ENCODE data around the gene TMEM126A. TPM values are rescaled to one million over a fixed set of nuclear protein-coding genes. Genes with fewer than 3 reads are reported as not detected.
A peak's percentile ranks its signal among the peaks of the same experiment; 100 is the strongest.

The TMEM126A gene
- total and polyA plus RNA-seq, 2 of the 13 experiments (the other 11 are each of a cell fraction or from before 2014, with no cell fraction given) = 59.5 to 66.9 TPM

DNA sequence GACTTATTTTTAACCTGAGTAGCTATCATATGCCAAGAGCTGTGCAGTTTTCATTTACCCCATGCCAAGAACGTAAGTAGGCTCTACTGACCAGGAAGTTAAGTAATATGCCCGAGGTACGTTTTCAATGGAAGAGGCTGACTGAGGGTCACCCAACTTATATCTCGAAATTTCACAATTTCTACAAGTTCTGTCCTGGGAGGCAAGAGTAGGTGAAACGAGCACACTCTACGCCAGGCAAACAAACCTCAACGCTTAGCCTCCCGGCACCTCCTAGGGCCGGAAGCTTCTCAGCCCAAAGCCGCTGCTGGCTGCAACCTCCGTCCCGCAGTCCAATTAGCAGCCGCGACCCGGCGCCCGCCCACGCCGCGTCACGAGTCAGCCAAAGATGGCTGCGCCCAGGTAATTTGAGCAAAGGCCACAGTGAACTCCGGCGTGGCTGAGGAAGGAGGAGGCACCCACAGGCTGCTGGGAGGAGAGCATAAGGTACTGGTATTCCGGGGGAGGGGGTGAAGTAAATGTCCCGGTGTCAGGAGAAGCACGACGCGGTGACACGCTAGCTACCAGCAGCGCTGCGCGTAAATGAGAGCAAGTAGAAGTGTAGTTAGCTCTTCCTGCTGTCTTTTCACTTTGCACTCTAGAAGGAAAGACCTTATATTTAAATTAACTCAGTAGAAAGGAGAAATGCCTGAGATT, at the start of gene TMEM126A (continued):
- TF ChIP-seq, protein P1, sequence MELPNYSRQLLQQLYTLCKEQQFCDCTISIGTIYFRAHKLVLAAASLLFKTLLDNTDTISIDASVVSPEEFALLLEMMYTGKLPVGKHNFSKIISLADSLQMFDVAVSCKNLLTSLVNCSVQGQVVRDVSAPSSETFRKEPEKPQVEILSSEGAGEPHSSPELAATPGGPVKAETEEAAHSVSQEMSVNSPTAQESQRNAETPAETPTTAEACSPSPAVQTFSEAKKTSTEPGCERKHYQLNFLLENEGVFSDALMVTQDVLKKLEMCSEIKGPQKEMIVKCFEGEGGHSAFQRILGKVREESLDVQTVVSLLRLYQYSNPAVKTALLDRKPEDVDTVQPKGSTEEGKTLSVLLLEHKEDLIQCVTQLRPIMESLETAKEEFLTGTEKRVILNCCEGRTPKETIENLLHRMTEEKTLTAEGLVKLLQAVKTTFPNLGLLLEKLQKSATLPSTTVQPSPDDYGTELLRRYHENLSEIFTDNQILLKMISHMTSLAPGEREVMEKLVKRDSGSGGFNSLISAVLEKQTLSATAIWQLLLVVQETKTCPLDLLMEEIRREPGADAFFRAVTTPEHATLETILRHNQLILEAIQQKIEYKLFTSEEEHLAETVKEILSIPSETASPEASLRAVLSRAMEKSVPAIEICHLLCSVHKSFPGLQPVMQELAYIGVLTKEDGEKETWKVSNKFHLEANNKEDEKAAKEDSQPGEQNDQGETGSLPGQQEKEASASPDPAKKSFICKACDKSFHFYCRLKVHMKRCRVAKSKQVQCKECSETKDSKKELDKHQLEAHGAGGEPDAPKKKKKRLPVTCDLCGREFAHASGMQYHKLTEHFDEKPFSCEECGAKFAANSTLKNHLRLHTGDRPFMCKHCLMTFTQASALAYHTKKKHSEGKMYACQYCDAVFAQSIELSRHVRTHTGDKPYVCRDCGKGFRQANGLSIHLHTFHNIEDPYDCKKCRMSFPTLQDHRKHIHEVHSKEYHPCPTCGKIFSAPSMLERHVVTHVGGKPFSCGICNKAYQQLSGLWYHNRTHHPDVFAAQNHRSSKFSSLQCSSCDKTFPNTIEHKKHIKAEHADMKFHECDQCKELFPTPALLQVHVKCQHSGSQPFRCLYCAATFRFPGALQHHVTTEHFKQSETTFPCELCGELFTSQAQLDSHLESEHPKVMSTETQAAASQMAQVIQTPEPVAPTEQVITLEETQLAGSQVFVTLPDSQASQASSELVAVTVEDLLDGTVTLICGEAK (IDR thresholded peaks at IDR 0.05) = no peak
- TF ChIP-seq, protein P1 (CRISPR knock-in tag; IDR thresholded peaks at IDR 0.05) = peak; percentile 60; the same call in 1 of the 2 replicates
- TF ChIP-seq ZNF766 (CRISPR knock-in tag; IDR thresholded peaks at IDR 0.05; ENCODE audit: borderline replicate concordance) (peak; percentile 35; the same call in 1 of the 2 replicates), SETDB1 (CRISPR knock-in tag; IDR thresholded peaks at IDR 0.05; ENCODE audit: borderline replicate concordance) (no peak), RBM39 (IDR thresholded peaks at IDR 0.05; ENCODE audit: low read depth, low read length, poor library complexity, severe bottlenecking) (peak; percentile 67), NR3C1 (CRISPR knock-in tag; IDR thresholded peaks at IDR 0.05) (no peak), MAZ (IDR thresholded peaks at IDR 0.05; ENCODE audit: borderline replicate concordance, low read depth, low read length) (no peak), MAZ (CRISPR knock-in tag; IDR thresholded peaks at IDR 0.05; ENCODE audit: low read depth) (peak; percentile 72)
- TF ChIP-seq, protein P2, sequence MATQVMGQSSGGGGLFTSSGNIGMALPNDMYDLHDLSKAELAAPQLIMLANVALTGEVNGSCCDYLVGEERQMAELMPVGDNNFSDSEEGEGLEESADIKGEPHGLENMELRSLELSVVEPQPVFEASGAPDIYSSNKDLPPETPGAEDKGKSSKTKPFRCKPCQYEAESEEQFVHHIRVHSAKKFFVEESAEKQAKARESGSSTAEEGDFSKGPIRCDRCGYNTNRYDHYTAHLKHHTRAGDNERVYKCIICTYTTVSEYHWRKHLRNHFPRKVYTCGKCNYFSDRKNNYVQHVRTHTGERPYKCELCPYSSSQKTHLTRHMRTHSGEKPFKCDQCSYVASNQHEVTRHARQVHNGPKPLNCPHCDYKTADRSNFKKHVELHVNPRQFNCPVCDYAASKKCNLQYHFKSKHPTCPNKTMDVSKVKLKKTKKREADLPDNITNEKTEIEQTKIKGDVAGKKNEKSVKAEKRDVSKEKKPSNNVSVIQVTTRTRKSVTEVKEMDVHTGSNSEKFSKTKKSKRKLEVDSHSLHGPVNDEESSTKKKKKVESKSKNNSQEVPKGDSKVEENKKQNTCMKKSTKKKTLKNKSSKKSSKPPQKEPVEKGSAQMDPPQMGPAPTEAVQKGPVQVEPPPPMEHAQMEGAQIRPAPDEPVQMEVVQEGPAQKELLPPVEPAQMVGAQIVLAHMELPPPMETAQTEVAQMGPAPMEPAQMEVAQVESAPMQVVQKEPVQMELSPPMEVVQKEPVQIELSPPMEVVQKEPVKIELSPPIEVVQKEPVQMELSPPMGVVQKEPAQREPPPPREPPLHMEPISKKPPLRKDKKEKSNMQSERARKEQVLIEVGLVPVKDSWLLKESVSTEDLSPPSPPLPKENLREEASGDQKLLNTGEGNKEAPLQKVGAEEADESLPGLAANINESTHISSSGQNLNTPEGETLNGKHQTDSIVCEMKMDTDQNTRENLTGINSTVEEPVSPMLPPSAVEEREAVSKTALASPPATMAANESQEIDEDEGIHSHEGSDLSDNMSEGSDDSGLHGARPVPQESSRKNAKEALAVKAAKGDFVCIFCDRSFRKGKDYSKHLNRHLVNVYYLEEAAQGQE (IDR thresholded peaks at IDR 0.05; ENCODE audit: borderline replicate concordance in 1 of 2, low read depth in 1 of 2, low read length in 2 of 2) = no peak; a peak in 1 of 4 replicates
- TF ChIP-seq, protein P3, sequence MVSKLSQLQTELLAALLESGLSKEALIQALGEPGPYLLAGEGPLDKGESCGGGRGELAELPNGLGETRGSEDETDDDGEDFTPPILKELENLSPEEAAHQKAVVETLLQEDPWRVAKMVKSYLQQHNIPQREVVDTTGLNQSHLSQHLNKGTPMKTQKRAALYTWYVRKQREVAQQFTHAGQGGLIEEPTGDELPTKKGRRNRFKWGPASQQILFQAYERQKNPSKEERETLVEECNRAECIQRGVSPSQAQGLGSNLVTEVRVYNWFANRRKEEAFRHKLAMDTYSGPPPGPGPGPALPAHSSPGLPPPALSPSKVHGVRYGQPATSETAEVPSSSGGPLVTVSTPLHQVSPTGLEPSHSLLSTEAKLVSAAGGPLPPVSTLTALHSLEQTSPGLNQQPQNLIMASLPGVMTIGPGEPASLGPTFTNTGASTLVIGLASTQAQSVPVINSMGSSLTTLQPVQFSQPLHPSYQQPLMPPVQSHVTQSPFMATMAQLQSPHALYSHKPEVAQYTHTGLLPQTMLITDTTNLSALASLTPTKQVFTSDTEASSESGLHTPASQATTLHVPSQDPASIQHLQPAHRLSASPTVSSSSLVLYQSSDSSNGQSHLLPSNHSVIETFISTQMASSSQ (IDR thresholded peaks at IDR 0.05; ENCODE audit: low read depth) = no peak
- TF ChIP-seq, protein P3 (CRISPR knock-in tag; IDR thresholded peaks at IDR 0.05; ENCODE audit: borderline replicate concordance) = no peak

Data from HepG2 (cell line).